HT1080 (cell line): ENCODE data around the gene SHB. TPM values are rescaled to one million over a fixed set of nuclear protein-coding genes. Genes with fewer than 3 reads are reported as not detected.
A peak's percentile ranks its signal among the peaks of the same experiment; 100 is the strongest.

Experiments used
- DNase-seq: peaks from one replicate; pipeline ENCODE4 v3.0.0-alpha.2; 2015; ENCODE audit warnings: low read depth
- polyA plus RNA-seq, 2 experiments: library from polyadenylated mRNA; depleted of rRNA; stranded (reverse); fragments of >200 nt; gene quantifications; 2 replicates each; pipeline ENCODE4 v1.2.3, GENCODE V29; 2015
- total RNA-seq: library from RNA; depleted of rRNA; stranded (reverse); fragments of >200 nt; shearing (Covaris generic); gene quantifications from 2 replicates; pipeline ENCODE4 v1.2.3, GENCODE V29; 2014; rRNA removed

The SHB gene
- total RNA-seq: 31.9 and 42.8 TPM in 2 replicates
- polyA plus RNA-seq (2015; cell fraction: cytosol; rRNA removed): 38.7 and 41.0 TPM in 2 replicates
- polyA plus RNA-seq (2015; cell fraction: nucleus; rRNA removed): 27.9 and 30.9 TPM in 2 replicates

DNA sequence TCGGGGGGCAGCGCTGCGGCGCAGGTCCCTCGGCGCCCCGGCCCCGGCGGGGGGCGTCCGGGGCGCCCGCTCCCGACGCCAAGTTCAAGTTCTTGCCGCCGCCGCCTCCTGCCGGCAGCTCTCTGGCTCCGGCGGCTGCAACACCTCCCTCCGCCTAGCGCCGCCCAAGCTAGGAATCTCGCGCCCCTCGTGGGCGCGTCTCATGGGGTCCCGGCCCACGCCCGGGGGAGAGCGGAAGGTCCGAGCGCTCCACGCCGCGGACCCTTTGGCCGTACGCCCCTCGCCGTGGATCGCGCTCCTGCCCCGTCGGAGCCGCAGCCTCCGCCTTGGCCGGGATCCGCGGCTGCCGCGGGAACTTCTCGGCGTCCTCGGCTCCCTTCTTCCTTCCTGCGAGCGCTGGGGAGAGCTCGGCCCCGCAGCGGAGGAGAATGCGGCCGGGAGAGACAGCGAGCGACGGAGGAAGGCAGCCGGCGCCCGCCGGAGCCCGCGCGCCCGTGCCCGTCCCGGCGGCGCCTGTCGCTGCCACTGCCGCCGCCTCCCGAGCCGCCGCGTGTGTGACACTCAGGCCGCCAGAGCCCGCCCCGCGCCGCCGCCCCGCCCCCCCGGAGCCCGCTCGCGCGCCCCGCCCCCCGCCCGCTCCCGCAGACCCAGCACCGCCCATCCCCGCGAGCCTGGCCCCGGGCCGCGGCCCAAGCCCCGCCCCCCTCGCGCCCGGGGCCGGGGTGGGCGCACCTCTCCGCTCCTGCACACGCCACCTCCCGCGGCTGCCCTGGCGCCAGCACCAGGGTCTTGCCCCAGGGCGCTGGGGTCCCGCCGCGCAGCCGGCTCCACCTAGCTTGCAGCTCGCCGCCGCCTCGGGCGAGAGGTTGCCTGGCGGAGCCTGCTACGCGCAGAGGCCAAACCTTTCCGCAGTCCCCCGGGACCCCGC is at the start of gene SHB:
TSS of gene SHB (minus strand) at position 527 of the 928 bp plus-strand sequence. CDS start 582 bp downstream, outside the sequence.
- peak; percentile 40 for DNase-seq

DNA sequence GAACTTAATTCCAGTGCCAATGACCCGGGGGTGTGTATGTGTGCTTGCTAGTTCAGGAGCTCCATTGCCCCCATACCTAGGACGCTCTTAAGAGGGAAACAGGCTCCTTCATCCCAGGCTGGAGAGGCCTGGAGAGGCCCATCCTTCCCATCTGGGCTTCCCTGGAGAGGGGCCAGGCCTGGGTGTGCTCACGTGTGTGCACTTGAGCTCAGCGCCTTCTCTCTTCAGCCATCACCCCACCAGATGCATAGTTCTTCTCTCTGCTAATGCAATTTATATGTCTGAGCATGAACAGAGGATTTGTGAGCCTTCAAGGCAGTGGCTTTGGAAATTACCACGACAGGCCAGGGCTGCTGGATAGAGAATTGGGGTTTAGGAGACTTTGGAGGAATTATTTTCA is 48.6 kb upstream of the SHB start:
- DNase-seq: no peak

DNA sequence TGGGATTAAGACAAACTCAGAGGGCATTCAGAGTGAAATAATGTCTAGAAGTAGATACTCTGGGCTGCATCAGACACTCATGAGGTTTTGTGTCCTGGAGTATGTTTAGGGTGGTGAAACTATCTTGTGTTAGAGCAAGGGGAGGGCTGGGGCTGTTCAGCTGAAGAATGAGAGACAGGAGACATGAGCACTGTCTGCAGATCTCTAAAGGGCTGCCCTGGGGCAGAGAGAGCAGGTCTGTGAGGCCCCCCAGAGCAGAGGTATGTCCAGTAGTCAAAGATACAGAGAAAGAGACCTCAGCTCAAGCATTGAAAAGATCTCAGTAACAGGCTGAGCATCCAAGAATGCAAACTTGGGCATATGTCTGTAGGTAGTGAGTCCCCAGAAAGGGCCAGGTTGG is 45.9 kb upstream of the SHB start:
- DNase-seq: no peak

DNA sequence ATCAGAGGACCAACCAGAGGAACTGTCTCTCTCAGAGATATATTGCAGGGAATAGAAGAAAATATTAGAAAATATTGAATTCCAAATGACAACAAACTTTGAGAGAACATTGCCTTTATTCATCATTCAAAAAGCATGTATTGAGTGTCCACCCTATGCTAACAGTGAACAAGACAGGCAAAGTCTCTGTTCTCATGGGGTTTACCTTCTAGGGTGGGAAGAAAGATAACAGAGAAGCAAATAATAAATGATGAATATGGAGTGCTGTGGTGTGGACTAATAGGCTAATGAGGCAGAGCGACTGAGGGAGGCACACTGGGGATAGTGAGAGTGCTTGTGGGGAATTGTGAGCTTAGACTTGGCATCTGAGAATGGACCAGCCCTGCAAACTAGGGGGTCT is 43.4 kb upstream of the SHB start:
- no peak for DNase-seq

GRCh38 chr9:38112049-38112448 is 43.0 kb upstream of the SHB start:
- peak; percentile 18 for DNase-seq

- DNase-seq: no peak
Observed at GRCh38 chr9:38110476-38110875, 41.4 kb upstream of the SHB start.

GRCh38 chr9:38109601-38110000 is 40.6 kb upstream of the SHB start:
- DNase-seq: no peak

DNA sequence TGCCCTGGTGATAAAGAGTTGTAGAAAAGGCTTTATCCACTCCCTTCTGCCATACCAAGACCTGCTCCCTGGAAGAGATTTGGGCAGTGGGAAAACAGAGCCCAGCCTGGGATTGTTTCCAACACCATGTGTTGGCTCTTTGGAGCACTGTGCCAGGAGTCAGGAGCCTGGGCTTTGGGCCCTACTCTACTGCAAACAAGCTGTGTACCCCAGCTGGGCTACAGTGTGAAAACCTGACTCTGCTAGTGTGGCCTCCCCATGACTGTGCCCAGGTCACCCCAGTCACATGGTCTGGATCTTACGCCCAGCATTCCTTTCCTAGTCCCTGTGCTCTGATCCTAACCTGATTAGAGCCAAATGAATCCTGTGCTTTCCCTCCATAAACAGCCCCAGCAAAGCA is 39.3 kb upstream of the SHB start:
- DNase-seq: no peak

- DNase-seq: no peak
Observed at GRCh38 chr9:38107811-38108304, 38.8 kb upstream of the SHB start.

DNA sequence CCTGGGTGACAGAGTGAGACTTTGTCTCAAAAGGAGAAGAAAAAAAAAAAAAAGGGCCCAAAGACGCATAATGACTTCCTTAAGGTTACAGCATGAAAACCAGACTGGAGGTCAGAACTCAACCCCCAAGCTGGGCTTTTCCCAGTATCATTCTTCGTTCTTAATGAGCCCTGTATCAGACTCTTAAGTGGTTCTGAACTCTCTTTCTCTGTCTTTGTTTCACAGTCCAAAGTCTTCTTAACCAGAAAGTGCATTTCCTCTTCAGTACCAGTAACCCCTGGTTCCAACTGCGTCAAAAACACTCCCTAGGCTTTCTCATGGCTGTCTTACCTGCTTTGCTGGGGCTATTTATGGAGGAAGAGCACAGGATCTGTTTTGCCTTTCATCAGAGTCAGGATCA is 38.4 kb upstream of the SHB start:
- no peak for DNase-seq

- no peak for DNase-seq
Observed at GRCh38 chr9:38106488-38106887, 37.5 kb upstream of the SHB start.

- no peak for DNase-seq
Observed at GRCh38 chr9:38103340-38103739, 34.3 kb upstream of the SHB start.

GRCh38 chr9:38101423-38101822 is 32.4 kb upstream of the SHB start:
- DNase-seq: no peak

GRCh38 chr9:38096238-38096805 is 27.3 kb upstream of the SHB start:
- no peak for DNase-seq

- DNase-seq: no peak
Observed at GRCh38 chr9:38094165-38094564, 25.1 kb upstream of the SHB start.

DNA sequence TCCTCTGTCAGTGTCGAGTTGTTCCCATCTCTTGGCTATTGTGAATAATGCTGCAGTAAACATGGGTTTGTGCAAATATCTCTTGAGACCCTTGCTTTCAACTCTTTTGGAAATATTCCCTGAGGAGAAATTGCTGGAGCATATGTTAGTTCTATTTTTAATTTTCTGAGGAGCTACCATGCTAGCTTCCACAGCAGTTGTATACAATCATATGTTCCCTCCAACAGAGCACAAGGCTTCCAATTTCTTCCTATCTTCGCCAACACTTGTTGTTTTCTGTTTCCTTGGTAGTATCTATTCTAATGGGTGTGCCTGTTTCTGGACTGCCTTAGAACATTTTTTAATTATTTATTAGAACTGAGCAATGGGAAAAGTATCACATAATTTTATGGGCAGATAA is 23.6 kb upstream of the SHB start:
- no peak for DNase-seq

DNA sequence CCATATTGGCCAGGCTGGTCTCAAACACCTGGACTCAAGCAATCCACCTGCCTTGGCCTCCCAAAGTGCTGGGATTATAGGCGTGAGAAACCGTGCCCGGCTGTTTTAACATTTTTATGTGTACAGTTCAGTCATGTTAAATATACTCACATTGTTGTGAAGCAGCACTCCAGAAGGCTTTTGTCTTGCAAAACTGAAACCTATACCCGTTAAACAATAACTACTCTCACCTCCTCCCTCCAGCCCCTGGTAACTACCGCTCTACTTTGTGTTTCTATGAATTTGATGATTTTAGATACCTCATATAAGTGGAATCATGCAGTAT is 23.1 kb upstream of the SHB start:
- DNase-seq: no peak

DNA sequence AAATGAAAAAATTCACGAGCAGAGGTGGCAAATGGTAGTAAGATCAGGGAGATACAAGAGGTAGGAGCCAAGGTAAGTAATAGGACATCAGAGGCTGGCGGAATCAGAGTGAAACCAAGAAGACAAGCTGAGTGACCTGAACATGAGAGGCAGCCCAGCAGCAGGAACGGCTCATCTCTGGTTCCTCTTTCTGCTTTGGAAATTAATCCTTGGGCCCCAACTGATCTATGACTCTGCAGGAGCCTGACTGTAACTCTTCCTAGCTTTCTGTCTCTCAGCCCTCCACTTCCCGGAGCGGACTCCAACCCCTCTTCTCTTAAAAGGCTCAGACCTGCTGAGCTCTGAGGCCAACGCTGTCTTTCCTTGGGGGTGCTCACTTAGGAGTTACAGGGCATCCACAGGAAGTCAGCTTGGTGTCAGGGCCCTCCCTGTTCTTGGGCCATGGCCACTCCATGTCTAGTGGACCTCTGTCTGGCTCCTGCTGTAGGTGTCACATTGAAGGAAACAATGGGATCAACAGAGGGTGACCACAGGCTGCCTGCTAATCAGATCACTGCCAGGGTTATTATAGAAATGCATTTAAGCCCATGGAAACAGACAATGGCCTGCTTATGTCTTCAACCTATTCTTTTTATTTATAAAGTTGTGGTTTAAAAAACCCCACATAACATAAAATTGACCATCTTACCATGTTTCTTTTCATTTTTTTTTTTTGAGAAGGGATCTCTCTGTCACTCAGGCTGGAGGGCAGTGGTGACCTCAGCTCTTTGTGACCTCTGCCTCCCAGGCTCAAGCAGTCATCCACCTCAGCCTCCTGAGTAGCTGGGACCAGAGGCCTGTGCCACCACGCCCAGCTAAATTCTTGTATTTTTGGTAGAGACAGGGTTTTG is 22.5 kb upstream of the SHB start:
- DNase-seq: no peak

- no peak for DNase-seq
Observed at GRCh38 chr9:38090170-38090569, 21.1 kb upstream of the SHB start.

GRCh38 chr9:38089387-38090165 is 20.5 kb upstream of the SHB start:
- DNase-seq: no peak
